BLaER1 treated with 17β-estradiol and CSF1 and Interleukin-3, amounts not matched to agents 10 nM and 100 nM (cell line): Measurements from ENCODE around the gene ADGRD1.
A peak's percentile ranks its signal among the peaks of the same experiment; 100 is the strongest.

Experiments
- H3K27ac ChIP-seq, 11 experiments: shearing (Covaris generic); formaldehyde crosslinking; 2 replicates each; pipeline ENCODE4 v1.8.1; 2022
- H3K27me3 ChIP-seq, 11 experiments: shearing (Covaris generic); formaldehyde crosslinking; 2 replicates each; pipeline ENCODE4 v1.8.1; 2022
- H3K36me3 ChIP-seq, 11 experiments: shearing (Covaris generic); formaldehyde crosslinking; 2 replicates each; pipeline ENCODE4 v1.8.1; 2022
- H3K4me1 ChIP-seq, 10 experiments: shearing (Covaris generic); formaldehyde crosslinking; 2 replicates each; pipeline ENCODE4 v1.8.1; 2022
- H3K4me2 ChIP-seq, 11 experiments: shearing (Covaris generic); formaldehyde crosslinking; 2 replicates each; pipeline ENCODE4 v1.8.1; 2022
- H3K4me3 ChIP-seq, 10 experiments: shearing (Covaris generic); formaldehyde crosslinking; 2 replicates each; pipeline ENCODE4 v1.8.1; 2022
- H3K9ac ChIP-seq, 11 experiments: shearing (Covaris generic); formaldehyde crosslinking; 2 replicates each; pipeline ENCODE4 v1.8.1; 2022
- H3K9me3 ChIP-seq, 11 experiments: shearing (Covaris generic); formaldehyde crosslinking; replicated peaks in 1 of 11; 2 replicates each; pipeline ENCODE4 v1.8.1; 2022
- H4K20me1 ChIP-seq, 11 experiments: shearing (Covaris generic); formaldehyde crosslinking; 2 replicates each; pipeline ENCODE4 v1.8.1; 2022
- Cebpa-rat ChIP-seq, 11 experiments: shearing (Covaris generic); IDR thresholded peaks; 2 replicates each; pipeline ENCODE4 v1.8.1; 2022

ADGRD1 gene

GRCh38 chr12:131002216-131002631 lies 48.5 kb downstream of the ADGRD1 start:
- Histone ChIP-seq H3K4me3 (peak overlapping the region in 4 of 10 experiments; percentile 50 to 63 (median 56); a peak in 7 of 20 replicates), H3K36me3 (no peaks in the 10 kb centered on the region), H3K27me3 (peaks cover 0 to 48% (median 0%) of the 10 kb centered on the region in 11 experiments; a peak in 6 of 22 replicates), H3K4me2 (peak overlapping the region; percentile 89 to 99 (median 97); a peak in 21 of 22 replicates), H3K27ac (peak overlapping the region in 7 of 11 experiments; percentile 1 to 82 (median 76); a peak in 12 of 22 replicates), H3K4me1 (peaks cover 37 to 90% (median 74%) of the 10 kb centered on the region in 10 experiments), H3K9me3 (peaks cover 15 to 28% (median 23%) of the 10 kb centered on the region in 11 experiments; a peak in 20 of 22 replicates), H3K9ac (peak overlapping the region in 6 of 11 experiments; percentile 35 to 78 (median 70); a peak in 12 of 22 replicates), H4K20me1 (peaks cover 0 to 13% (median 0%) of the 10 kb centered on the region in 11 experiments; a peak in 2 of 22 replicates)
- TF ChIP-seq Cebpa-rat (IDR thresholded peaks at IDR 0.05): no peak

- no peaks in the 10 kb centered on the region; a peak in 1 of 22 replicates for H3K36me3 ChIP-seq
- peak overlapping the region in 10 of 11 experiments; percentile 6 to 78 (median 68); a peak in 17 of 22 replicates for H3K9ac ChIP-seq
- H3K9me3 ChIP-seq: peaks cover 6 to 19% (median 14%) of the 10 kb centered on the region in 11 experiments; a peak in 20 of 22 replicates
- H3K27me3 ChIP-seq: peaks cover 0 to 48% (median 0%) of the 10 kb centered on the region in 11 experiments; a peak in 6 of 22 replicates
- peak overlapping the region; percentile 89 to 99 (median 97) for H3K4me2 ChIP-seq
- peaks cover 37 to 97% (median 75%) of the 10 kb centered on the region in 10 experiments for H3K4me1 ChIP-seq
- no peak for TF ChIP-seq Cebpa-rat (IDR thresholded peaks at IDR 0.05)
- H4K20me1 ChIP-seq: peaks cover 0 to 13% (median 0%) of the 10 kb centered on the region in 11 experiments; a peak in 2 of 22 replicates
- H3K4me3 ChIP-seq: peak overlapping the region in 9 of 10 experiments; percentile 42 to 68 (median 56); a peak in 18 of 20 replicates
- peak overlapping the region in 6 of 11 experiments; percentile 45 to 82 (median 76); a peak in 12 of 22 replicates for H3K27ac ChIP-seq
These were observed 49.5 kb downstream of the ADGRD1 start for GRCh38 chr12:131003036-131003715.

- peaks cover 0 to 13% (median 0%) of the 10 kb centered on the region in 11 experiments; a peak in 3 of 22 replicates for H4K20me1 ChIP-seq
- H3K36me3 ChIP-seq: no peaks in the 10 kb centered on the region; a peak in 1 of 22 replicates
- H3K4me1 ChIP-seq: peaks cover 37 to 98% (median 75%) of the 10 kb centered on the region in 10 experiments
- peak overlapping the region in 8 of 11 experiments; percentile 39 to 82 (median 67); a peak in 14 of 22 replicates for H3K27ac ChIP-seq
- H3K9ac ChIP-seq: peak overlapping the region; percentile 6 to 78 (median 67); a peak in 19 of 22 replicates
- TF ChIP-seq Cebpa-rat (IDR thresholded peaks at IDR 0.05): no peak
- peaks cover 0 to 48% (median 0%) of the 10 kb centered on the region in 11 experiments; a peak in 6 of 22 replicates for H3K27me3 ChIP-seq
- peak overlapping the region; percentile 36 to 68 (median 56); a peak in 19 of 20 replicates for H3K4me3 ChIP-seq
- H3K4me2 ChIP-seq: peak overlapping the region; percentile 89 to 99 (median 97)
- H3K9me3 ChIP-seq: peaks cover under 1 to 14% (median 9%) of the 10 kb centered on the region in 11 experiments; a peak in 18 of 22 replicates
These were observed 50.0 kb downstream of the ADGRD1 start for GRCh38 chr12:131003716-131004045.

- peaks cover 0 to 48% (median 0%) of the 10 kb centered on the region in 11 experiments; a peak in 6 of 22 replicates for H3K27me3 ChIP-seq
- TF ChIP-seq Cebpa-rat (IDR thresholded peaks at IDR 0.05): no peak
- peak overlapping the region; percentile 6 to 78 (median 67); a peak in 18 of 22 replicates for H3K9ac ChIP-seq
- peaks cover 0 to 9% (median 4%) of the 10 kb centered on the region in 11 experiments; a peak in 12 of 22 replicates for H3K9me3 ChIP-seq
- peak overlapping the region; percentile 89 to 99 (median 97) for H3K4me2 ChIP-seq
- H3K4me1 ChIP-seq: peaks cover 37 to 98% (median 75%) of the 10 kb centered on the region in 10 experiments
- peak overlapping the region; percentile 36 to 68 (median 56); a peak in 19 of 20 replicates for H3K4me3 ChIP-seq
- peaks cover 0 to 13% (median 0%) of the 10 kb centered on the region in 11 experiments; a peak in 3 of 22 replicates for H4K20me1 ChIP-seq
- H3K27ac ChIP-seq: peak overlapping the region in 9 of 11 experiments; percentile 27 to 82 (median 58); a peak in 17 of 22 replicates
- no peaks in the 10 kb centered on the region; a peak in 1 of 22 replicates for H3K36me3 ChIP-seq
These were observed 50.5 kb downstream of the ADGRD1 start for GRCh38 chr12:131004166-131004565.

- Histone ChIP-seq H3K27me3 (peaks cover 0 to 48% (median 0%) of the 10 kb centered on the region in 11 experiments; a peak in 6 of 22 replicates), H3K36me3 (peaks cover 0 to 3% (median 0%) of the 10 kb centered on the region in 11 experiments; a peak in 2 of 22 replicates), H3K4me2 (peak overlapping the region in 10 of 11 experiments; percentile 89 to 99 (median 96); a peak in 21 of 22 replicates), H4K20me1 (peaks cover 0 to 13% (median 0%) of the 10 kb centered on the region in 11 experiments; a peak in 3 of 22 replicates), H3K4me1 (peaks cover 37 to 98% (median 66%) of the 10 kb centered on the region in 10 experiments), H3K27ac (no peak overlapping the region), H3K4me3 (peak overlapping the region in 2 of 10 experiments; percentile 56 to 63; a peak in 4 of 20 replicates), H3K9me3 (no peaks in the 10 kb centered on the region), H3K9ac (peak overlapping the region in 3 of 11 experiments; percentile 26 to 78 (median 41); a peak in 2 of 22 replicates)
- TF ChIP-seq Cebpa-rat (IDR thresholded peaks at IDR 0.05): no peak
These were observed 51.7 kb downstream of the ADGRD1 start for GRCh38 chr12:131005161-131006035.

GRCh38 chr12:131006036-131006735 lies 52.5 kb downstream of the ADGRD1 start:
- Histone ChIP-seq H3K9ac (peak overlapping the region in 3 of 11 experiments; percentile 26 to 78 (median 41); a peak in 3 of 22 replicates), H4K20me1 (peaks cover 0 to 13% (median 0%) of the 10 kb centered on the region in 11 experiments; a peak in 3 of 22 replicates), H3K4me3 (peak overlapping the region in 2 of 10 experiments; percentile 56 to 63; a peak in 2 of 20 replicates), H3K36me3 (peaks cover 0 to 3% (median 0%) of the 10 kb centered on the region in 11 experiments; a peak in 2 of 22 replicates), H3K4me1 (peaks cover 37 to 95% (median 61%) of the 10 kb centered on the region in 10 experiments), H3K27ac (no peak overlapping the region), H3K9me3 (no peaks in the 10 kb centered on the region), H3K4me2 (peak overlapping the region in 10 of 11 experiments; percentile 89 to 99 (median 96); a peak in 20 of 22 replicates), H3K27me3 (peaks cover 0 to 48% (median 0%) of the 10 kb centered on the region in 11 experiments; a peak in 6 of 22 replicates)
- no peak for TF ChIP-seq Cebpa-rat (IDR thresholded peaks at IDR 0.05)
